Vagina (tissue), 2 donors: ENCODE measurements around the gene ATP6V0A1.

Experiments
- POLR2A ChIP-seq, 2 donors: fragments of 450-650 bp; IDR thresholded peaks; one replicate each; pipeline ENCODE4 v1.6.1; 2017; ENCODE audit warnings: antibody characterized with exemption in 2 of 2, mild to moderate bottlenecking in 2 of 2, moderate library complexity in 2 of 2
- POLR2AphosphoS5 ChIP-seq, 2 donors: sonication (generic); formaldehyde crosslinking; IDR thresholded peaks; one replicate each; pipeline ENCODE4 v1.9.0; 2017; ENCODE audit warnings: antibody characterized with exemption in 2 of 2, mild to moderate bottlenecking in 2 of 2, low read depth in 1 of 2; ENCODE audit not compliant: insufficient read depth in 1 of 2

GRCh38 chr17:42475121-42475520 is 16.4 kb downstream of the ATP6V0A1 start:
- TF ChIP-seq POLR2AphosphoS5 (IDR thresholded peaks at IDR 0.05; ENCODE audit: insufficient read depth in 1 of 2, low read depth in 1 of 2) = no peak
- no peak for TF ChIP-seq POLR2A (IDR thresholded peaks at IDR 0.05)
